H1 (cell line): Measurements from ENCODE around the gene F8. TPM values are rescaled to one million over a fixed set of nuclear protein-coding genes. Genes with fewer than 3 reads are reported as not detected.

Source experiments
- KDM5A ChIP-seq: fragments of 200-600 bp; IDR thresholded peaks from 2 replicates; pipeline ENCODE4 v1.7.1; 2012; ENCODE audit warnings: mild to moderate bottlenecking, low read length, inconsistent platforms, mixed read lengths
- SIN3A ChIP-seq, 2 experiments: IDR thresholded peaks in 1 of 2; conservative IDR thresholded peaks in 1 of 2; 2 replicates each; pipeline ENCODE4 v1.6.1; 2011 to 2012; ENCODE audit warnings: low read length in 2 of 2, improper control_type of control experiment in 1 of 2, low read depth in 1 of 2, mild to moderate bottlenecking in 1 of 2
- polyA plus RNA-seq, 7 experiments: library from polyadenylated mRNA; depleted of rRNA in 3 of 7; stranded (reverse) in 5 of 7; unstranded in 2 of 7; fragments of >200 nt in 5 of 7; fragments of 200-250 nt in 2 of 7; gene quantifications; 1 replicate in 5 of 7; 2 replicates in 1 of 7; 4 replicates in 1 of 7; pipeline versions ENCODE4 v1.2.1 to v1.2.3, GENCODE V29; 2011 to 2013; ENCODE audit warnings: missing spikeins in 2 of 7, mixed read lengths in 2 of 7
- total RNA-seq: library from RNA; stranded (reverse); fragmentation: NEBNext Ultra II Directional; extraction: Animal tissue kit (Norgen Biotek cat#: 25700); gene quantifications from 2 replicates; pipeline ENCODE4 v1.2.1, GENCODE V29; 2021

The F8 gene
- total and polyA plus RNA-seq, 2 of the 8 experiments (the other 6 are each of a cell fraction or from before 2014, with no cell fraction given), result 1.1 to 2.6 TPM

- TF ChIP-seq SIN3A (conservative IDR thresholded peaks at IDR 0.05 in 1 of 2, IDR thresholded peaks at IDR 0.05 in 1 of 2; ENCODE audit: low read depth in 1 of 2, low read length in 2 of 2), result no peak
- TF ChIP-seq KDM5A, result no peak
These were observed 5.1 kb upstream of the F8 start (continued) for GRCh38 chrX:155027509-155028066.
